Activated T-helper 1 cell treated with Interleukin-2 at 50 U/mL for 16 hours (primary cell): ENCODE results near the gene PAK5.

Source experiments
- DNase-seq: peaks from one replicate; pipeline ENCODE4 v3.0.0-alpha.2; 2020; ENCODE audit warnings: low read depth

Gene PAK5

DNA sequence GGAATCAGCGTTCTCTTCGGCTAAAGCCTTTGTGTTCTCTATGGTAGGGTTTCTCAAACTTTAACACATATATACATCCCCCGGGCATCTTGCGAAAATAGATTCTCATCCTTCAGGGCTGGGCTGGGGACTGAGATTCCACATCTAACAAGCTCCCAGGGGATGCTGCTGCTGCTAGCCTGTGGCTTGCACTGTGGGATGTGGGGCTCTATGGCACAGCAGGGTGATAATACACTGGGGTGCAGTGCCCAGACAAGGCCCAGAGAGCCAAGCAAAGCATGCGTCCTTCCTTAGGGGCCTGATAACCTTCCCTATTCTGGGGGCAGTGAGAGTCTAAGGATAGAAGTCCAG, 222.4 kb downstream of the PAK5 start:
- no peak for DNase-seq

DNA sequence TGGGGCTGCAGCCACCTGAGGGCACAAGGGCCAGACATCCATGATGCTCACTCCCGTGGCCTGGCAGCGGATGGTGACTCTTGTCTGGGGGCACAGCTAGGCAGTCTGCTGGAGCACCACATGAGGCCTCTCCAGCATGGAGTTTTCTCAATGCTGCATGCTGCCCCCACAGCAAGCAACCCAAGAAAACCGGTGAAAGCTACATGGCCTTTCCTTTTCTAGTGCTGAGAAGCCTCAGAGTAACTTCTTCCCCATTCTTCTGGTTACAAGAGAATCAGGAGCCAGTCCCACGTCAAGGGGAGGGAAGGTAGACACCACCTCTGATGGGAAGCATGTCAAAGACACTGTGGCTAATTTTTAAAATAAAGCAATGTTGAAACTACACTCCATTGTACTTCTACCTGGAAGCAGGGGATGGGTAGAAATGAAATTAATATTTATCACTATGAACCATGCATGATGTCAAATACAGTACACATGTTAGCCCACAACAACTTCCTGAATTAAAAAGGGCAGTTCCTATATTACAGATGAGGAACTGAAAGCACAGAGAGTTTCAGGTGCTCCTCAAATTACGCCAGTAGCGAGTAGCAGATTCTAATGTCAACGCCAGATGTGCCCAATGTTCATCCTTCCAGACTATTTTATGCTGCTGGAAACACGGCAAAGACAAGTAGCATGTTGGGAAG, 223.0 kb downstream of the PAK5 start:
- no peak for DNase-seq

DNA sequence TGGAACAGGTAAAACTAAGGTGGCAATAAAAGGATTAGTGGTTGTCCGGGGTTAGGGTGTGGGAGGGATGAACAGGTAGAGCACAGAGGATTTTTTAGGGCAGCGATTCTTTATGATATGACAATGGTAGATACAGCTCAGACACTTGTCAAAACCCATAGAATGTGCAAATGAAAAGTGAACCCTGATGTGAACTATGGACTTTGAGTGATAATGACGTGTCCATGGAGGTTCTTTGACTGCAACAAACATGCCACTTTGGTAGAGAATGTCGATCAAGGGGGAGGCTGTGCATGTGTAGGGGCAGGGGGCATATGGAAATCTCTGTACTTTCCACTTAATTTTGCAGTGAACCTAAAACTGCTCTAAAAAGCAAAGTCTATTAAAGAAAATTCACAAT, 223.8 kb downstream of the PAK5 start:
- DNase-seq: no peak

DNA sequence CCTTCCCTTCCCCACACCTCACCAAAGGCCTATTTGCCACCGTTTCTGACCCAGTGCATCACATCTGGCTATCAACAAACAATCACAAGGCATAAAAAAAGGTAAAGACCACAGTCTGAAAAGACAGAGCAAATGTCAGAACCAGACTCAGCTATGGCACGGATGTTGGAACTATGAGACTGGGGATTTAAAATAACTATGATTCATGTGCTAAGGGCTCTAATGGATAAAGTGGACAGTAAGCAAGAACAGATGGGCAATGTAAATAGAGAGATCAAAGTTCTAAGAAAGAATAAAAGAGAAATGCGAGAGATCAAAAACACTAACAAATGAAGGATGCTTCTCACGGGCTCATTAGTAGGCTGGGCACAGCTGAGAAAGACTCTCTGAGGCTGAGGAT, 225.0 kb downstream of the PAK5 start:
- no peak for DNase-seq

DNA sequence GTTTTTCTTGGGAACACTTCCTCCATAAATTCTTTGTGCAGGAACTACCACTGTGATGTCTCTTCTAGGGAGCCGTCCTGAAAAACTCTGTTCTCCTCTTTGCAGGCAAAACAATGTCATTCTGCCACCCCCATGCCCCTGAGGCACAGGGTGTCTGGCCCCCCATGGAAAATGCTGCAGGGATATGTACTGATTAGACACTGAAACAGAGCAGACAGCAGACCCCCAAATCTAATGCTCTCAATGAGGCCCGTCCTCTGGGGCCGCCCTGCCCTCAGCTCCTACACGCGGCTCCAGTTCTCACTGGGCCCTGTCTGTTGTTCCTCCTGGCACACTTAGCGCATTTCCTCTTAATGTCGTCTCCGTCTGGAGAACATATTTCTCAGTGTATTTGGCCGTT, 227.0 kb downstream of the PAK5 start:
- DNase-seq: no peak

DNA sequence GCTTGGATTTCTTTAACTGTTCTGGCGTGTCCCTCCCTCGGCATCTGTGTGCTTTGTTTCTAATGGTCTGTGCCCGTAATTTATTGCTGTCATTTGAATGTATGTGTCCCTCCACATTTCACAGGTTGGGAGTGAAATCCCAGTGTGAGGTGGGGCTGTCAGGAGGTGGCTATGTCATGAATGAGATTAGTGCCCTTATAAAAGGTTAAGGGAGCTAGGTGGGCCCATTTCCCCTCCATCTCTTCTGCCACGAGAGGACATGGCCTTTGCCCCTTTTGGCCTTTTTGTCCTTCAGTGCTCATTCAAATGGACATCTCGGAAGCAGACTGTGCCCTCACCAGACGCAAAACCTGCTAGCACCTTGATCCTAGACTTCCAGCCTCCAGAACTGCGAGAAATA, 228.2 kb downstream of the PAK5 start:
- DNase-seq: no peak

DNA sequence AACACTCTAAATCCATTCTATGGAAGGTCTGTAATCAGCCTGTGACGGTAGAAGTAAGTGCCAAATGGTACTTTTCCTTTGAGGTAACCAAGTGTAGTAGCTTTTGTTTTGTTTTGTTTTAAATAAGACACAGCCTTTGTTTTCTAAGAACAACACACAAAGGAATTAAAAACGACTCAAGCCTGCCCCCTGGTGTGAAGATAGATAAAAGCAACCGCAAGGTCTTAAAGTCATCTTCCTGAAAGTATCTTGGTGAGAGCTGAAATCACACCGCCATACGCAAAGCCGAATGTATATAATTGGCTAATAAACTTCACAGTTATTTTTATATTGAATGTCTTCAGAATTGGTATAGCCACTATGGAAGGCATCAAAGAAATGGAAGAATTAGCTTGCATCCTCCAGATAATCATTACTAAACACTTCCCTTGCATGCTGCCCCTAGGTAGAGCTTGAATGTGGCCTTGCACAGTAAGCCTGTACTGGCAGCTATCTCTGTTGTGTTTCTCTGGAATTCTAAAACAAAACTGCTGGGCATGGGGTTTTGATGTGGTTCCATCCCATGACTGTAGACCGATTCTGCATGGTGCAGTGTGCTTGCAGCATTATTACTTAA, 228.9 kb downstream of the PAK5 start:
- no peak for DNase-seq

DNA sequence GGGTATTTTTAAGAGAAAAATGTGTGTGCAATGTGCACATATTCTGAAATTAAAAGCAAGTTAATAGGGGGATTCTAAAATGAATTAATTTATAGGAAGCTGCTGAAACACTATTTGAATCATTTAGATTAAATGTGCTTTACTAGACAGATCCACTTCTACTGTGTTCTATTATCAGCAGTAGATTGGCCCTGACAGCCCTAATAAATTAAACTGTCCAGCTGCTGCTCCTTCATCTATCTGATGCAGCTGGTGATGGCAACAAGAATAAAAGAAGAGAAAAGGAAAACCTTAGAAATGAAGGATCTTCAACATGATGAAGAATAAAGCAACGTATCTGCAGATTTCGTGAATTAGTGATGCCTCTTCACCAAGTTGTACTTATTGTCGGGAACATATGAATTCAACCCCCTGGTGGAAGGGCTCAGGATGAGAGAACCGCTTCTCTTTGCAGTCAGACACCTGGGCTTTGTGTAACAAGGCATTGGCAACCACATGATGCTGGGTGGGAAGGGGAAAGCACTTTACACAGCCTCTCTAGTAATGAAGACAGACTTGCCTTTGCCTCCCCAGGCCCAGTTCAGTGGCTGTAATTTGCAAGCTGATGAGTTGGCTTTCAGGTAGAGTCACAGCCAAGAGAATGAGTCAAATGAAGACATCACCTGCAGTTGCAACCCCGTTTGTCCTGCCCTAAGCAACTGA, 230.1 kb downstream of the PAK5 start:
- no peak for DNase-seq

DNA sequence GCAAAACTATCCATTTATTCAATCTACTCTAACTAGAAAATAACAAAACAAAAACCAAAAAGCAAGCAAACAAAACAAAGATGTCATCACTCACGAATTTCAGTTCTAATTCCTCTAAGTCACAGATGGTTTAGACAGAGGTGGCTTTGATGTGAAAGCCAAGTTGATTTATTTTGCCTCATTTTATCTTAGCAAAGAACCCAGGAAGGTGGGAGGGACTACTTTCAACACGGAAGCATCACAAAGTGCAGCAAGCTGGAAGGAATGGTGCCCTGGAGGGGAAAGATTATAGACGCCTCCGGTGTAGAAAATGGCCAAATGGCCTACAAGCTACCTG, 236.1 kb downstream of the PAK5 start:
- DNase-seq: no peak

DNA sequence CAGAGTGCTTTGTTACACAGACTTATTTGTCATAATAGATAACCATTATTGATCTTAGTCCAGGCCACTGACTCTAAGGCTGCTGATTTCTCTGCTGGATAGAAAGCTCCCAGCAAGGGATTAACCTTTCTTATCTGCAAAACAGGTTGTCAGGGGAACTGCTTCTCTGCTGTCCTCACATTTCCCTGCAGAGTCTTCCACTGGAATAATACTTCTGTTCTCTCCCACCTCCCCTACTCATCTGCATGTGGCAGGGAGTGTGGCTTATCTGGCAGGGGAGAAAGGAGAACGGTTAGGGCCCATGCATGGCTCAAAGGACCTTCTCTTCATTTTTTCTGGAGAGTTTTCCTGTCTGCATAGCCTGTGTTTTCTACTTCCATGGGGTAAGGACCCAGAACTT, 238.3 kb downstream of the PAK5 start:
- no peak for DNase-seq

DNA sequence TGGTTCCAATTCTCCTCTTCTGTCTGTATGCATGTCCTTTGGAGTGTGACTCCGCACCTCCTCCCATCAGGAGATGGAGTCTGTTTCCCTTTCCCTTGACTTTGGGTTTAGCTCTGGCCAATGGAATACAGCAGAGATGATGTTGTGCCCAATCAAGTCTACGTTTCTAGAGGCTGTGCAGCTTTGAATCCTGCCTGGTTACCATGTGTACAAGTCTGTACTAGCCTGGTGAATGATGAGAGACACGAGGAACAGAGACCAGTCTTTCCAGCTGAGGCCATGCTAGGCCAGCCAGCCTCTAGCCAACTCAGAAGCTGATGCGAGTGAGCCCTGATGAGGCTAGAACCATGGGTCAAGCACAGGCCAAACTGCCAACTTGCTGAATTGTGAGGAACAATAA, 241.3 kb downstream of the PAK5 start:
- DNase-seq: no peak

DNA sequence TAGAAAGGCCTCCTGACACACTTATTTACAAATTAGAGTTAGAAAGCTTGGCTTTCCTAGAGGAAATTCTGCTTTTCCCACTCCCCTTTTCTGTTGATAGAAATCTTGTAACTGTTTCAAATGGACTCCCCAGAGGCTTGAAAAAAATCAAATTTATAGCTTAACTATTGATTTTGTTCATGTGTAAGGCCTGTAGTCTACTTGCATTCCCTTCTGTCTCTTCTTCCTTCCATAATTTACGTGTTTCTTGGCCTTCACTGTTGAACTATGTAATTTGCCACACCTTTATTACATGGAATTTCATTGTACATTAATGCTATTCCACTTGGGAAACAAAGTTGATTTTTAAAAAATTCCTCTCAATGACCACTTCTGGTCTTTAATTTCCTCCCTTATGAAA, 243.1 kb downstream of the PAK5 start:
- DNase-seq: no peak

DNA sequence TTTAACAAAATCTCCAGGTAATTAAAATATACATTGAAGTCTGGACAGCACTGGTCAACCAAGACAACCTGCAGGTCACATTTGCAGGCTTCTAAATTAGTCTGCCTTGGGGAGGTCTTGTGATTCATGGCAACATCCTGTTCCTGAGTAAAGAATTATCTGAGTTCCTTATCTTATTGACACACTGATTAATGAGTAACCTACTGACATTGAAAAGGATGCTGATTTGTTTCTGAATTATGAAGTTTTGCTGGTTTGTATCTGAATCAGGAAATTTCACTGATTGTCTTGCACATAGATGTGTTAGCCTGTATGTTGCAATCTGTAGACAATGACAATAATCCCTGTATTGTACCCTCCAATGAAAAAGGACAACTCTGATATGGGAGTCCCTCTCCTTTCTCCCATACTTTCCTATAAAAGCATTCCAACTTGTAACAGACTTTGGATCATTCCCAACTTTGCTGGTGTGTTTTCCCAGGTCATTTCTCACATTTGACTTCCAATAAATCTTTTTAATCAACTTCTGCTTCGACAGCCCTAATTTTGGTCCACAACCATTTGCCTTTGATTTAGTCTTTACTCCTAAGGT, 244.5 kb downstream of the PAK5 start:
- no peak for DNase-seq

DNA sequence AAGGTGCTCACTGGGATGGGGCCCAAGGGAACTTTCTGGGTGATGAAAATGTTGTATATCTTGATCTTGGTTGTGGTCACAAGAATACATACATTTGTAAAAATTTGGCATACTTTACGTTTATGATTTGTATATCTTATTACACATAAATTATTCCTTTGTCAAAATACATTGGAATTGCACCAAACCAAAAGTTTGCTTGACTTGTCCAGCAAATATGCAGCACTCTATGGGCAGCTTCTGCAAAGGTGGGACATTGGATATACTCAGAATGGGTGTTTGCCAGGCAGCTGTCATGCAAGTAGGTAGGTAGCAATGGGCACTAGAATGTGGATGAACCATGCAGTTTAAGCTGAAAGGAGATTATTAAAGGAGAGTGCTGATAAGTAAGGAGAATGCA, 246.5 kb downstream of the PAK5 start:
- DNase-seq: no peak

DNA sequence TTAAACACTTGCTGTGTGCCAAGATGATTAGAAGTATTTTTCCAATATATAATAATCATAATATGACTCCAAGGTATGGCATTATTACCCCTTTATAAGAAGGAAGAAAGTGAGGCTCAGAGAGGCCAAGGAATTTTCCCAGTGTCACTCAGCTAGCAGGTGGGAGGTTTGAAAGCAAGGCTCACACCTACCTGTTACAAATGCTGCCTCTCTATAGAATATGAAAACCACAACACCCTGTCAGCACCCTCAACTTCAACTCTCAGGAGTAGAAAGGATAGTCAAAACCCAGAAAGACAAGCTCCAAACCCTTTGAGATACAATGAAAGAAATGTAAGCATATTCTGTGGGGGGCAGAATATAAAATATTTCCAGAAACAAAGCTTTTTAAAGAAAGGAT, 247.8 kb downstream of the PAK5 start:
- no peak for DNase-seq

DNA sequence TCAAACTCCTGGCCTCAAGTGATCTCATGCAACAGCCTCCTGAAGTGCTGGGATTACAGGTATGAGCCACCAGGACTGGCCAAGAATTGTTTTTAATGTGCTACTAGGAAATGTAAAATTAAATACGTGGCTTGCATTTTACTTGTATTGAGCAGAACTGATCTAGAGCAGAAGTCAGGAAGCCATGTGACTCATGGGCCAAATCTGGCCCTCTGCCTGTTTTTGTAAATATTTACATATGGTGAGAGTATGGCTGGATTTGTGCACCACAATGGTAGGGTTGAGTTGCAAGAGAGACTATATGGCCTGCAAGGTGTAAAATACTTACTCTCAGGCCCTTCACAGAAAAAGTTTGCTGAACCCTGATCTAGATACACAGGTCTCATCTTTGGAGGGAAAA, 248.7 kb downstream of the PAK5 start:
- DNase-seq: no peak

DNA sequence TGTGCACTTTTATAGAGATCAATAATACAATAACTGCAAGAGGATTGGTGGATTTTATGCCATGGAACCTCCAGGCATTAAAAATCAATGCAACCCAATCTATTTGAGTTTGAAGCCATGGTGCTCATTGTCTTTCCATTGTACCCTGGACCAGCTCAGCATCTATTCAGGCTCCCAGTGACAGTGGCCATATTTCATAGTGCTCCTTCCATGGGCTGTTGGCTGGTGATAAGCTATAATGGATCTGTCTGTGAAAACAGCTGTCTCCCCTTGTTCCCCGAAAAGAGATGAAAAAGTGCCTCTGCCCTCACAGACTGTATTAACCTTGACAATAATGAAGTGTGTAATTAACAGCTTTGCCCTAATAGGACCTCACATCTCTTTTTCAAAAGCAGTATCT, 250.2 kb downstream of the PAK5 start:
- DNase-seq: no peak

DNA sequence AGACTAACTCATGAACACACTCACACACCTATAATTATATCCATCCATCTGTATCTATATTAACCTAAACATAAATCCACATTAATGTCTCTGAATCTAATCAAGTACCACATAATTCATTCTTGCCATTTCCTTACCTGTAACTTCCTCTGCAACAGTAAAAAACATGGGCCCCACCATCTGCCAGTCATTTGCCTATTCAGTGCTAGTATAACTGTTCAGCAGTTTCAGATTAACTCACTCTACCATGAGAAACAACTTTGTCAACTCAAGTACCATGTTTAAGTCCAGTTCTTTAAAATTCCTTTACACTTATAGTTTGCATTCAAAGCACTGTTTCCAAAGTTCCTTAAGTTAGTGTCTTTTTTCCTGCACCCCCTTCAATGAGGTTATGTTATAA, 255.7 kb downstream of the PAK5 start:
- DNase-seq: no peak

DNA sequence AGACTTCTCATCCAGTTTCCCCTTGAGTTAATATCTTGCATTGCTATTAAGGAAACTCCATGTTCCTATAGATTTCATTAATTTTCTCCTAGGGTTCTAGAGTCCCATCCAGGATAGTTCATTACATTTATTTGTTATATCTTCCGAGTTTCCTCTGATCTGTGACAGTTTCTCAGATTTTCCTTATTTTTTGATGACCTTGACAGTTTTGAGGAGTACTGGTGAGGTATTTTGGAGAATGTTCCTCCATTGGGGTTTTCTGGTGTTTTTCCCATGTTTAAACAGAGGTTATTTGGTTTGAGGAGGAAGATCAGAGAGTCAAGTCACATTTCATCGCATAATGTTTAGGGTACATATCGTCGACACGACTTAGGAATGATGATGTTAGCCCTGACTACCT, 256.7 kb downstream of the PAK5 start:
- no peak for DNase-seq

DNA sequence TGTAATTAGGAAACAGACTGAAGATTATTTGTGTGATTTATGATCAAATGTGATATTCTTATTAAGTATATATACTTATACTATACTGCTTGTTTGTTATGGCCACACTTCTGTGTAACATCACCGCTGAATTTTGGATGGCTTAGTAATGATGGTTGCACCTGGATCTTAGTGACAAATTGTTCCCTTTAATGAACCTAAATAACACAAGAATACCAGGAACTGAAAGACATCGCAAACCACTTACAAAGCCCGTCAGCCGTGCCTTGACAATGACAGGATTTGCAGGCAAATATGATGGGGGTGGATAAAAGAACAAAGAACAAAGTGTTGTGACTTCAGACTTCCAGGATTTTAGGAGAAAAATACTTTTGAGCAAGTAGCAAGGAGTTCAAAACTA, 257.4 kb downstream of the PAK5 start:
- DNase-seq: no peak

DNA sequence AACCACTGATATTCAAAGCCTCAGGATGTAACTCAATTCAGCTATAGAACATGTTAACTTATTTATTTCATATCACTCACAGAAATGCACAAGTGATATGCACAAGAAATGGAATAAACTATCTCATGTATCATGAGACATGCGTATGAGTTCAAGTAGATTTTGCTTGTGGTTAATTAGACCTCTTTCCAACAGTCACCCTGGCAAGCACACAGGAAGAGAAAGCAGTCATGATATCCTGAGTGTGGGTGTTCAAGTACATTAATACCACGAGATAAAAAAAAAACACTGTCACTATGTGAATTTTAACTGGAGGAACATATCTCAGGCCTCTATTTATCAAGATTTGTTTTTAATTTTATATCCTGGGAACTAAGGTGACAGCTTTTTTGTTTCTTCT, 260.3 kb downstream of the PAK5 start:
- DNase-seq: no peak

DNA sequence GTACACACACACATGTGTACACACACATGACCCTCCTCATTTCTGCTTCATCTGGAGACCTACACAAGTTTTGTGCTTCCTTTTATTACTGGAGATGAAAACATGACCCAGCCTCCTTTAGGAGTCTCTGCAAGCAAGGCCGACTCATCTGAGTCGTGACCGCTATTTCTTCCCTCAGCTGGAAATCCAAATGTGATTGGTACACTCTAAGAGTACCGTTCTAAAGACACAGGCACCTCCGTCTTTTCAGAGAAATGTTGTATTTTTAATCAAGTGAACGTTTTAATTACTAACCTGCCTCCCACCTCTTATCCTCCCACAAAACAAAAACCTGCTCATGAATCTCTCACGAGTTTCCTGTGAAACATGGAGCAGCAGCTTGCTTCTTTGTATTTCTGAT, 261.5 kb downstream of the PAK5 start:
- no peak for DNase-seq

DNA sequence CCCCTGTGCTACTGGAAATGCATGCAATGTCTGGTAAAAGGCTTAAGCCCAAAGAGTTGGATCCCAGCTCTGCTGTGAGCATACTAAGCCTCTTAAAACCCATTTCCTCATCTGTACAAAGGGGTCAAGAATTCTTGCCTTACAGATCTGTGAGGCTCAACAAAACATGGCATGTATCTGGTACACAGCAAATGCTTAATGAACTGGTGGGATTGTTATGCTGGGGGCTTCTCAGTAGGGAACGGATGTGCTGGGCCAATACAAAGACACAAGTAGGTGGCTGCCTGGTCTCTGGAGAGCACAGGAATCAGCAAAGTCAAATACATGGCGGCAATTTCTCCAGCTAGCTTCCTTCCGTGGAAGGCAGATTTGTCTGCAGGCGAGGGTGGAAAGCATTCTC, 262.2 kb downstream of the PAK5 start:
- no peak for DNase-seq

DNA sequence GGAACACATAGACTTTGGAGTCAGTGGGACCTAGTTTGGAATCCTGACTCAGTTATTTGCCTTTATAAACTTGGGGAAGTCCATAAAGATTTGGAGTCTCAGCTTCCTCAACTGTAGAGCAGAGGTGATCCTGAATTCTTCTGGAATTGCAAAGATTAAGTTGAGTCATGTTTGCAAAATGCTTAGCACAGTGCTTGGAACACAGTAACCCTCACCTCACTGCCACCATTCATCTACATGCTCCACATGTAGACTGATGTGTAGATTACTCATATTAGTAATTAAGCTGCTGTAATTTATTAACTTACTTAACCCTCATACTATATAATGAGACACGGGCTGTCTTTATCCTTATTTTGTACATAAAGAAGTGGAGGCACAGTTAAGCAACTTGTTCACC, 263.0 kb downstream of the PAK5 start:
- DNase-seq: no peak
